Measurements from ENCODE around the gene SELPLG. TPM values are rescaled to one million over a fixed set of nuclear protein-coding genes. Genes with fewer than 3 reads are reported as not detected.

The SELPLG gene
- total RNA-seq, 3 donors from 2014 or later (not counting 1 experiment from before 2014, with no cell fraction given) = 179 to 201 (median 201) TPM

- no peaks in the 10 kb centered on the region for H3K36me3 Mint-ChIP-seq
- H3K4me1 Mint-ChIP-seq = peaks cover 68 to 70% of the 10 kb centered on the region in 2 donors
- peak; percentile 39 to 65 (median 45) for ATAC-seq
- Histone ChIP-seq H3K9me3 (ENCODE audit: control insufficient read depth, insufficient read depth, low read length) (peaks cover 5% of the 10 kb centered on the region), H3K4me3 (ENCODE audit: low read length) (no peak overlapping the region), H3K4me1 (ENCODE audit: control insufficient read depth, insufficient read depth, low read length) (peaks cover 56% of the 10 kb centered on the region), H3K27ac (ENCODE audit: low read length) (peak overlapping the region; percentile 79), H3K36me3 (ENCODE audit: control insufficient read depth, insufficient read depth, low read length) (peaks cover 33% of the 10 kb centered on the region), H3K27me3 (ENCODE audit: control insufficient read depth, insufficient read depth, low read length) (no peaks in the 10 kb centered on the region)
- WGBS (ENCODE audit: insufficient coverage) = 18% methylated on average over 16 of the region's 16 CpGs
- H3K9me3 Mint-ChIP-seq = peaks cover 0 to 4% of the 10 kb centered on the region in 2 donors
- peak; percentile 76 to 89 for DNase-seq
- peak overlapping the region; percentile 92 to 100 for H3K27ac Mint-ChIP-seq
- intact Hi-C loops (cut with micrococcal nuclease) = loop anchor here (1.0 to 5.0 kb wide), 3 partner anchors 11 to 114 kb away; partner anchors contain the start of gene CORO1C
- no peaks in the 10 kb centered on the region for H3K27me3 Mint-ChIP-seq (ENCODE audit: low read depth in 2 of 2)
- peak; percentile 98 for TF ChIP-seq CTCF (IDR thresholded peaks at IDR 0.05)
- peak overlapping the region; percentile 56 for H3K4me3 Mint-ChIP-seq
Measured at GRCh38 chr12:108618079-108618952, 15.4 kb downstream of the SELPLG start.

DNA sequence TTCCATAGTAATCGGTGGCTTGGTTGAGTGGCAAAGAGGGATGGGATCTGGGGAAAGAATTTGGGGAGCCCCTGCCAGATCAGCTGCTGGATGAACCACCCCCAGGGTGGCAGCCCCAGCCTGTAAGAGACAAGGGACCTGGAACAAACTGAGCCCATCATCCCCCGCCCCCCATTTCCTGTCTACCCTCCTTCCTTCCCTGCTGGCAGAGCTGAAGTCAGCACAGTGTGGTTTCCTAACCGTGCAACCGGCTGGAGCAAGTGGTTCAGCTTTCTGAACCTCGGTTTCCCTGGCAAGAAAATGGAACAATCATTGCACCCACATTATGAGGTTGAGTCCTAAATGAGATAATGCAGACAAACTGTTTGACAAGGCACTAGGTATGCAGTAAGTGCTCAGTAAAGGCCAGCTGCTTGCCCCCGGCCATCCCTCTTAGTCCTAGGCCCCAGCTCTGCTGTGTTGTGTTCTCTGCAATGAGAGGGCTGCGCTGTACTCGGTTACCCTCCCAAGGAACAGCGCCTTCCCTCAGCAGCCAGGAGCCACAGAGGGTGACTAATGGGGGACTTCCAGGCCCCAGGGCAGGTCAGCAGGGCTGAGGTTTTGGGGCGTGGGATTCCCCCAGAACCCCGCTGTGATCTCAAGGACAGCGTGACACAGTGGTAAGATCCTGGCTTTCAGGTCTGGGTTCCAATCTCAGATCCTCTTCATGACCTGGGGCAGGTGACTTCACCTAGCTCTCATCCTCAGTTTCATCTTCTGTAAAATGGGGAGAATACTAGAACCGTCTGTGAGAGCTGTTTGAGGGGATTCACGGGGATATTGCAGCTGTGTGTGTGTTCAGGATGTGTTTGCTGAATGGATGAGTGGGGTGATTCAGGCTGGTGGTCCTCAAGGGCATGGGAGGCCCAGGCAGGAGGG, 16.5 kb downstream of the SELPLG start:
- TF ChIP-seq CTCF (IDR thresholded peaks at IDR 0.05) = no peak
- H3K36me3 Mint-ChIP-seq = no peaks in the 10 kb centered on the region
- H3K4me1 Mint-ChIP-seq = peaks cover 63 to 64% of the 10 kb centered on the region in 2 donors
- peaks cover 0 to 4% of the 10 kb centered on the region in 2 donors for H3K9me3 Mint-ChIP-seq
- DNase-seq = peak; percentile 81 to 92
- H3K4me3 Mint-ChIP-seq = peak overlapping the region; percentile 74
- no peaks in the 10 kb centered on the region for H3K27me3 Mint-ChIP-seq (ENCODE audit: low read depth in 2 of 2)
- Histone ChIP-seq H3K36me3 (ENCODE audit: control insufficient read depth, insufficient read depth, low read length) (peaks cover 22% of the 10 kb centered on the region), H3K27me3 (ENCODE audit: control insufficient read depth, insufficient read depth, low read length) (no peaks in the 10 kb centered on the region), H3K4me3 (ENCODE audit: low read length) (no peak overlapping the region), H3K27ac (ENCODE audit: low read length) (peak overlapping the region; percentile 79), H3K9me3 (ENCODE audit: control insufficient read depth, insufficient read depth, low read length) (peaks cover 5% of the 10 kb centered on the region), H3K4me1 (ENCODE audit: control insufficient read depth, insufficient read depth, low read length) (peaks cover 46% of the 10 kb centered on the region)
- intact Hi-C loops (cut with micrococcal nuclease) = loop anchor here (1.0 to 5.0 kb wide), 2 partner anchors 16 to 115 kb away; partner anchors contain the start of genes CORO1C and SELPLG
- ATAC-seq = peak; percentile 86 to 92 (median 92)
- 28% methylated on average over 14 of the region's 14 CpGs for WGBS (ENCODE audit: insufficient coverage)
- H3K27ac Mint-ChIP-seq = peak overlapping the region; percentile 92 to 100

GRCh38 chr12:108616359-108616758, 17.3 kb downstream of the SELPLG start:
- Histone ChIP-seq H3K27ac (ENCODE audit: low read length) (peak overlapping the region; percentile 79), H3K4me1 (ENCODE audit: control insufficient read depth, insufficient read depth, low read length) (peaks cover 41% of the 10 kb centered on the region), H3K4me3 (ENCODE audit: low read length) (no peak overlapping the region), H3K27me3 (ENCODE audit: control insufficient read depth, insufficient read depth, low read length) (no peaks in the 10 kb centered on the region), H3K9me3 (ENCODE audit: control insufficient read depth, insufficient read depth, low read length) (peaks cover 5% of the 10 kb centered on the region), H3K36me3 (ENCODE audit: control insufficient read depth, insufficient read depth, low read length) (peaks cover 16% of the 10 kb centered on the region)
- H3K4me1 Mint-ChIP-seq = peaks cover 60 to 64% of the 10 kb centered on the region in 2 donors
- H3K4me3 Mint-ChIP-seq = no peak overlapping the region
- intact Hi-C loops (cut with micrococcal nuclease) = loop anchor here (5.0 kb wide), 1 partner anchor 116 kb away; the partner anchor contains the start of gene CORO1C
- H3K27ac Mint-ChIP-seq = peak overlapping the region; percentile 92 to 100
- H3K27me3 Mint-ChIP-seq (ENCODE audit: low read depth in 2 of 2) = no peaks in the 10 kb centered on the region
- H3K9me3 Mint-ChIP-seq = peaks cover 0 to 4% of the 10 kb centered on the region in 2 donors
- no peak for ATAC-seq
- DNase-seq = no peak
- TF ChIP-seq CTCF (IDR thresholded peaks at IDR 0.05) = no peak
- 100% methylated on average over 2 of the region's 2 CpGs for WGBS (ENCODE audit: insufficient coverage)
- H3K36me3 Mint-ChIP-seq = no peaks in the 10 kb centered on the region
